Muscle layer of colon (tissue), 2 donors: ENCODE data around the gene GPC3.
"Not testable (repeated sequence)": the region's sequence is repeated elsewhere in the genome, so short reads cannot be mapped to it uniquely, and the experiment has no call there.

ENCODE experiments used
- H3K27ac ChIP-seq: one replicate; pipeline ENCODE4 v1.7.0; 2013; ENCODE audit warnings: low read depth, mild to moderate bottlenecking, low read length, moderate library complexity
- H3K27me3 ChIP-seq, 2 donors: one replicate each; pipeline ENCODE4 v1.7.0; 2013; ENCODE audit warnings: low read length in 2 of 2, mild to moderate bottlenecking in 2 of 2; ENCODE audit not compliant: insufficient read depth in 2 of 2, control insufficient read depth in 1 of 2
- H3K36me3 ChIP-seq: one replicate; pipeline ENCODE4 v1.7.0; 2013; ENCODE audit warnings: mild to moderate bottlenecking, low read length; ENCODE audit not compliant: insufficient read depth
- H3K4me1 ChIP-seq: one replicate; pipeline ENCODE4 v1.7.0; 2013; ENCODE audit warnings: mild to moderate bottlenecking, low read length; ENCODE audit not compliant: insufficient read depth
- H3K4me3 ChIP-seq, 2 donors: one replicate each; pipeline ENCODE4 v1.7.0; 2013; ENCODE audit warnings: low read length in 2 of 2, low read depth in 1 of 2, mild to moderate bottlenecking in 1 of 2, moderate library complexity in 1 of 2
- H3K9ac ChIP-seq: one replicate; pipeline ENCODE4 v1.7.0; 2013; ENCODE audit warnings: low read length
- H3K9me3 ChIP-seq: one replicate; pipeline ENCODE4 v1.7.0; 2013; ENCODE audit warnings: mild to moderate bottlenecking, low read length
- donor health status: abdominal sarcoma.
- donor health status: Adenocarcinoma of cecum.

Gene GPC3

DNA sequence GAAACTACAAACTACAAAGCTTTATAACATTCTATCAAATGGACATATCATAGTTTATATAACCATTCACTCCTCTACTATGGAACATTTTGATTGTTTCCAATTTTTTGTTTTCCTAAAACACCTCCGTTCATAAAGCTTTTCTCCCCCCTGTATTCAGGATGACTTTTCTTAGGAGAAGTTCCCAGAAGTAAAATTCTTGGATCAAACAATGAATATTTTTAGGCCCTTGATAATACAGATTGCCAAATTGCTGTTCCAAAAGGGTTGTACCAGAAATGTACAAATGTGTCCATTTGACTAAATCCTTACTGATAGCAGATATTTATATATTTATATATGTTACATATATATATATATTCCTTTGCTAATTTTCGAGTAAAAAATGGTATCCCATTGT is 77.8 kb downstream of the GPC3 start:
- no peaks in the 10 kb centered on the region for H3K4me1 ChIP-seq
- H3K4me3 ChIP-seq: no peak overlapping the region
- H3K9me3 ChIP-seq: no peaks in the 10 kb centered on the region
- peaks cover 4% of the 10 kb centered on the region in 2 donors for H3K27me3 ChIP-seq
- H3K9ac ChIP-seq: no peak overlapping the region
- H3K36me3 ChIP-seq: no peaks in the 10 kb centered on the region
- no peak overlapping the region for H3K27ac ChIP-seq

DNA sequence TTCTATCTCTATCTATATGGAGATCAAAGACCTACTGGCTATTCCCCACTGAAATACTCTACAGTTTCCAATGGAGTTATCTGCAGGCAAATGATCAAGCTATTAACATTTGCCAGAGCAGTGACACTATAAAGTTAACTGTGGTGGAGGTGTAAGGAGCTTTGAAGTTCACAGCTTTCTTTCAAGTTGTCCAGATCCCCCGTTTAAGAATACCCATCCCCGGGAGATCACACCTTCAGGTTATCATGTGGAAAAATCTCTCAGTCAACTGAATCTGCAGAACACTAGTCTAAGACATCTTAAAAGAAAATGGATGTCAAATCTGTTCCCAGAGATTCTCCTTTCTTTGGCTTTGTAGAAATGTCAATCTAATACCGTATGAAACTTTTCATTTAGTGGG is 80.1 kb downstream of the GPC3 start:
- peaks cover 0 to 4% of the 10 kb centered on the region in 2 donors for H3K27me3 ChIP-seq

DNA sequence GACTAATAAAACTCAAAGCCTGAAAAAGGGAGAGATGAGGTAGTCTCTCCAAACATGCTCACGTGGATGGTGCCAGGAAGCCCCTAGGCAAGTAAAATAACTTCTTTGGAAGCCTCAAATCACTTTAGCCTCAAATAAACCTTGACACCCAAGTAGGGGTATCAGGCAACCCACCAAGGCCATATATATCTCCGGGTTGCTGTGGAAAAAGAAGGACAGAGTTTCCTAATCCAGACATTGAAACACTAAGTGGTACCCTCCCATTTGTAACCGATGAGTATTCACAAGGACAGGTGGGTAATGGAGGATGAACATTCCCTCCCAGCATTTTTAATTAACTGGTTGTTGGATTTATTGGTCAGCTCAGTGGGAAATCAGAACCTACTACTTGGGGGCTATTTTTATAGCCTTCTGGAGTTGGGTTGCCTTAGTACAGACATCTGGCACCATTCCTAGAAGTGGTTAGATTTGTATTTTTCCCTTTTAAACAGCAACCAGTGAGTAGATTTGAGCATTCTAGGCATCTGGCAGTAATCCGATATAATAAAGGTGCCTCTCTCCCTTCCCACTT is 87.7 kb downstream of the GPC3 start:
- Histone ChIP-seq H3K27ac (no peak overlapping the region), H3K36me3 (no peaks in the 10 kb centered on the region), H3K9ac (no peak overlapping the region), H3K4me1 (no peaks in the 10 kb centered on the region), H3K4me3 (no peak overlapping the region), H3K27me3 (no peaks in the 10 kb centered on the region), H3K9me3 (no peaks in the 10 kb centered on the region)

More for the DNA sequence above, 80.1 kb downstream of the GPC3 start:
- Histone ChIP-seq H3K4me1 (no peaks in the 10 kb centered on the region), H3K9ac (no peak overlapping the region), H3K4me3 (no peak overlapping the region), H3K36me3 (no peaks in the 10 kb centered on the region), H3K9me3 (no peaks in the 10 kb centered on the region), H3K27ac (no peak overlapping the region)

DNA sequence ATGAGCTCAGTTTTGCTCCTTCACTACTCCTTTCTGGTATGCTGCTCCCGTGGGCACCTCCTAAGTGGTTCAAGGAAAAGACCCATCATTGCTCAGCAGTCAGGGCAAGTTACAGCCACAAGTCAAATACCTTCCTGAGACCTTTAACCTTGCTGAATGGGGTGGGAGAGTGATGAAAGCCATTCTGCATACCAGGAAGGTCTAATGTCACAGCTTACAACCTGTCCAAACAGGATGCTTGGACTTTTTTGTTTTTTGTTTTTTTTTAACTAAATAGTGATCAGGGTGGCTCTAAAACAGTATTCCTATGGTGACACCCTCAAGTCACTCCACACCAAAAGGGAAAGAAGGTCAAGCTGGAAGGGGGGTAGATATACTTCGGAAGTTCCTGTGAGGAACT is 93.1 kb downstream of the GPC3 start:
- Histone ChIP-seq H3K27ac (no peak overlapping the region), H3K27me3 (no peaks in the 10 kb centered on the region), H3K36me3 (no peaks in the 10 kb centered on the region), H3K4me3 (no peak overlapping the region), H3K4me1 (no peaks in the 10 kb centered on the region), H3K9me3 (no peaks in the 10 kb centered on the region), H3K9ac (no peak overlapping the region)

DNA sequence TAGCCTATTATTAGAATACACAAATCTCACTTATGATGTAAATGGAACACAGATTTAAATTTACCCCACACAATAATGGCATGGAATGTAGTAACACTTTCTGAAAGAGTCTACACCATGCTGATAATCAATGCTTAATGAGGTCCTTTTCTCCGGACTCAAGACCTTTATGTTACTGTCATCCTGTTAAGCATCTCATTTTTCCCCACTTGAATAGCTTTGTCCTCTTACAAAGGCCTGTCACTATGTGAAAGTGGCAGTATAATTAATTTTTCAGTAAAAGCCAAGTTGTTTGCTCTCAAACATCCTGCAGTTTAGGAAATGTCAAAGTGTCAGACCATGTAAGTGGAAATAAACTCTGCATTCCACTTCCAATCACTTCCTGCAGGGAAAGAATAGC is 96.4 kb downstream of the GPC3 start:
- H3K4me3 ChIP-seq: no peak overlapping the region
- no peak overlapping the region for H3K9ac ChIP-seq
- H3K36me3 ChIP-seq: no peaks in the 10 kb centered on the region
- H3K9me3 ChIP-seq: no peaks in the 10 kb centered on the region
- no peaks in the 10 kb centered on the region for H3K4me1 ChIP-seq
- no peak overlapping the region for H3K27ac ChIP-seq
- no peaks in the 10 kb centered on the region for H3K27me3 ChIP-seq

DNA sequence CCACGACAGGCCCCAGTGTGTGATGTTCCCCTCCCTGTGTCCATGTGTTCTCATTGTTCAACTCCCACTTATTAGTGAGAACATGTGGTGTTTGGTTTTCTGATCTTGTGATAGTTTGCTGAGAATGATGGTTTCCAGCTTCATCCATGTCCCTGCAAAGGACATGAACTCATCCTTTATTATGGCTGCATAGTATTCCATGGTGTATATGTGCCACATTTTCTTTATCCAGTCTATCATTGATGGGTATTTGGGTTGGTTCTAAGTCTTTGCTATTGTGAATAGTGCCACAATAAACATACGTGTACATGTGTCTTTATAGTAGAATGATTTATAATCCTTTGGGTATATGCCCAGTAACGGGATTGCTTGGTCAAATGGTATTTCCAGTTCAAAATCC is 97.3 kb downstream of the GPC3 start:
- not testable (repeated sequence) for H3K4me3 ChIP-seq, H3K9me3 ChIP-seq

DNA sequence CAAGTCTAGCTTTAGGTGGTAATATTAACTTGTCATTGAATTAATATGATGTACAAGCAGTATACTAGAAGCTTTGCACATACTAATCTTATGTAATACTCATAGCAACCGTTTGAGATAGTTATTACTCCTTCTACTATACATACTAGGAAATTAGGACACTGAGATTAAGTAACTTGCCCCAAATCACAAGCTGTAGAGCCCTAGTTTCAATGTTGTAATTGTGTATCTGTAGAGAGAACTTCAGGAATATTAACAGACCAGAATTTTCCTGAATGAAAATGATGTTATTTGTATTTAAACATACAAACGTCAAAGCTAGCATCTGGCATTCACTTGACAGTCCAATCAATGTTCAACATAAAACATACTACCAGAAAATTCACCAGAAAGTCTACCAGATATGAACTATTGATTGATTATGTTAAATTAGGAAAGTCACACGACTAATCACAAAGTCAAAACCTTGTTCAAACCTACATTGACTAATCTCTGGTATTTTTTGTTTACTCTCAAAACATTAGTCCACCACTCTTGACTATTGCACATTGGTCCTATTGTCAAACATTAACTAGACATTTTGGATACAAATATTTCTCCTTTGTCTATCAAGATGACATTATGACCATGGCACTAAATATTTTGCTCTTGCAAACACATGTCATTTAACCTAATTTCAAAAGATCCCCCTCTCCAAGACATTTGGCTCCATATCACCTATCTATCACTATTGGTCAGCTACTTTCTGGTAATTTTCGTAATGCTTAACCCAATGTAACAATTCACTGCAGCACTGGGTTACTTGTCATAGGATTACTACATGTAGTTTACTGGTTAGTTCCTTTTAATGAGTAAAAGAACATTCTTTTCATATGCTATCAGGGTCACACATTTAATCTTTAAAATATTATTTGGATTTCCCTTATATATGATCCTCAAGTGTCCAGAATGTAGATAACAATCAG is 100.7 kb downstream of the GPC3 start:
- Histone ChIP-seq H3K9ac (no peak overlapping the region), H3K27me3 (no peaks in the 10 kb centered on the region), H3K4me1 (no peaks in the 10 kb centered on the region), H3K4me3 (no peak overlapping the region), H3K36me3 (no peaks in the 10 kb centered on the region), H3K9me3 (no peaks in the 10 kb centered on the region), H3K27ac (no peak overlapping the region)

More for the DNA sequence above, 97.3 kb downstream of the GPC3 start:
- H3K27me3 ChIP-seq, H3K27ac ChIP-seq, H3K9ac ChIP-seq, H3K4me1 ChIP-seq, H3K36me3 ChIP-seq: not testable (repeated sequence)

DNA sequence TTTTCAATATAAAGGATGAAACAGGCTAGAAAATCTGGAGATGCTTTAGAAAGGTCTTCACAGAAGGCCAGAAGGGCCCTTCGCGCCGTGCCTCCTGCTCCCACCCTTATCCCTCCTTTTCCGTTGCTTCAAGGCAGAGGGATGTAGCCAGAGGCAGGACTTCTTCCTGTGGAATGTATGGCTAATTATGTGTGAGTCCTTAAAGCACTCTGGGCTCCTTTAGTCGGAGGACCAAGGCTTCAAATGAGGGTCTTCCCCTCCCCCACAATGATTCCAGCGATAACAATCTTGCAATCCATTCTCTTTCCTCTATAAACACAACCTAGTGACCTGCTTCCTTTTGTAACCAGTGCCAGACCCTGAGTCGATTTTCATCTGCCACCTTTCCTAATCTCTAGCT is 103.5 kb downstream of the GPC3 start:
- no peaks in the 10 kb centered on the region for H3K27me3 ChIP-seq
- no peaks in the 10 kb centered on the region for H3K9me3 ChIP-seq
- no peak overlapping the region for H3K9ac ChIP-seq
- H3K27ac ChIP-seq: no peak overlapping the region
- H3K4me3 ChIP-seq: no peak overlapping the region
- no peaks in the 10 kb centered on the region for H3K4me1 ChIP-seq
- no peaks in the 10 kb centered on the region for H3K36me3 ChIP-seq

DNA sequence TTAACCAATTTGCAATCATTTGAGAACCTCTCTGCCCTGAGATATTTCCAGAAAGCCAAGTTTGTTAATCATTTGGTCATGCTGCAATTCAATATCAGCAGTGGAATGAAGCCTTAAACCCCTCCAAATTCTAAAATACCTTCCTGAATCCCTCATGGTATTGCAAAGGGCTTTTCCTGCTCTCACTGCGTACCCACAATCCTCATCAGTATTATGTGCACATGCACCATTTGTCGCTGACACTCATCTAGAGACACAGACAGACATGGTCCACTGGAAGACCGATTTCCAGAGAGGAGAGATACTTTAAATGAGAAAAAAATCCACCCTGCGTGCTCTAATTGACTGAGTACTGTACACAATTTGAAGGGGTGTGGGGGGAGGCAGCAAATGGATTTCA is 104.4 kb downstream of the GPC3 start:
- H3K9me3 ChIP-seq: no peaks in the 10 kb centered on the region
- H3K27me3 ChIP-seq: no peaks in the 10 kb centered on the region
- no peaks in the 10 kb centered on the region for H3K36me3 ChIP-seq
- H3K4me3 ChIP-seq: no peak overlapping the region
- H3K4me1 ChIP-seq: no peaks in the 10 kb centered on the region
- no peak overlapping the region for H3K27ac ChIP-seq
- no peak overlapping the region for H3K9ac ChIP-seq

DNA sequence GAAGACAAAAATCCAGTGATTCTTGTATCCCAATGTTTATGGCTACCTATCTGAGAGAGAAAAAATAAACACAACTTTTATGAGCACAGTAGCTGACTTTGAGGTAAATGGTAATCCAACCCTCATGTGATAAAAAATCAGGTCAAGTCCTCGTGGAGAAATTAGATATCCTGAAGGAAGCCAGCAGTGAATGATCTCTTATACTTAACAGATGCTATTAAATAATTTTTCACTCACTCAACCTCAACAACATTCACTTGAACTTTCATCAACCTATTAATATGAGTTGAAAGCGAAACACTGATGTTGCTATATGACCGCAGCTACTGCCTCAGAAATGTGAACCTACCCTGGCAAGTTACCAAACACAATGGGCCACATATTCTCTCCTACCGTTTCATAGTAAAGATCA is 105.4 kb downstream of the GPC3 start:
- no peak overlapping the region for H3K4me3 ChIP-seq
- H3K9me3 ChIP-seq: no peaks in the 10 kb centered on the region
- H3K36me3 ChIP-seq: no peaks in the 10 kb centered on the region
- H3K9ac ChIP-seq: no peak overlapping the region
- no peak overlapping the region for H3K27ac ChIP-seq
- H3K4me1 ChIP-seq: no peaks in the 10 kb centered on the region
- H3K27me3 ChIP-seq: no peaks in the 10 kb centered on the region

DNA sequence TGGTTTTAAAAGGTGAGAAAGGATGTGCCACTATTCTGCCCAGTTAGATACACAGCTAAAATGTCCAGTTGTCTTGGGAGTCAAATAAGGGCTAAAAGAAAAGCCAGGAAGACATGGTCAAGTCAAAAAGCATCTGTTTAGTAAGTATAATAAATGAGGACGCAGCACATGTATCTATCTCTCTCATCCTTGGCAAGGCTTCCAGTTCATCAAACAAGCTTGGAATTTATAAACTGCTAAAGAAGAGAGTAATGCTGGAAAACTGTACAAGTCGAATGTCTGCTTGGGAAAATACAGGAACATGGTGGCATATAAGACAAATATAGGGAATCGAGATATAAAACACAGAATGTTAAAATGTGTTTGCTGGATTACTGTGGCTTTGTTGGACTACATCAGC is 106.7 kb downstream of the GPC3 start:
- no peaks in the 10 kb centered on the region for H3K4me1 ChIP-seq
- no peaks in the 10 kb centered on the region for H3K27me3 ChIP-seq
- no peaks in the 10 kb centered on the region for H3K9me3 ChIP-seq
- no peak overlapping the region for H3K4me3 ChIP-seq
- no peak overlapping the region for H3K9ac ChIP-seq
- H3K36me3 ChIP-seq: no peaks in the 10 kb centered on the region
- no peak overlapping the region for H3K27ac ChIP-seq

DNA sequence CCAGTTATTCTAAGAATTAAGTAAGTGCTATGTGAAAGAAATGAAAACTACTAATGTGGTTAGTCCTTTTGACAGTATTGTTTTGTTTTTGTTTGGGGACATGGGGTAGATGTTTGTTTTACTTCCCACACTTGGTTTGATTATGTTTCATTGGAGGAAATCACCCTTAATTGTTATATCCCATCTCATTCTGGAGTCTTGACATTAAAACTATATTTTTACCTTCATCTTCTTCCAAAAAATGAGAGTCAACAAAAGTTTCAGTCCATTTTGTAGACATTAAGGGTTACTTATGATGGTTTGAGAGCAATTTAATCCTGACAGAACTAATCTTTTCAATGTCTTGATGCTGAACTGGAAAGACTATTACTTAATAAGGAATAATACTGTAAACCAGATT is 108.7 kb downstream of the GPC3 start:
- H3K4me3 ChIP-seq: no peak overlapping the region

More for the DNA sequence above, 108.7 kb downstream of the GPC3 start:
- no peak overlapping the region for H3K27ac ChIP-seq
- no peaks in the 10 kb centered on the region for H3K27me3 ChIP-seq
- H3K9ac ChIP-seq: no peak overlapping the region
- H3K9me3 ChIP-seq: peaks cover 5% of the 10 kb centered on the region
- H3K36me3 ChIP-seq: no peaks in the 10 kb centered on the region
- H3K4me1 ChIP-seq: no peaks in the 10 kb centered on the region
